Measurements from ENCODE around the gene C5orf34. TPM values are rescaled to one million over a fixed set of nuclear protein-coding genes. Genes with fewer than 3 reads are reported as not detected.

C5orf34 gene
- total RNA-seq, 1 experiment from 2014 or later = 9.4 TPM

GRCh38 chr5:43547532-43547931 lies 32.6 kb upstream of the C5orf34 start:
- Mint-ChIP-seq H3K4me3 (no peak overlapping the region), H3K9me3 (no peaks in the 10 kb centered on the region), H3K4me1 (no peaks in the 10 kb centered on the region), H3K27me3 (ENCODE audit: low read depth) (no peaks in the 10 kb centered on the region), H3K27ac (no peak overlapping the region), H3K36me3 (peaks cover 61% of the 10 kb centered on the region)
- ChIA-PET POLR2A (no interaction called here), CTCF (no interaction called here)
- DNase-seq (ENCODE audit: low spot score) = no peak
- ATAC-seq = no peak
- TF ChIP-seq, protein P1, sequence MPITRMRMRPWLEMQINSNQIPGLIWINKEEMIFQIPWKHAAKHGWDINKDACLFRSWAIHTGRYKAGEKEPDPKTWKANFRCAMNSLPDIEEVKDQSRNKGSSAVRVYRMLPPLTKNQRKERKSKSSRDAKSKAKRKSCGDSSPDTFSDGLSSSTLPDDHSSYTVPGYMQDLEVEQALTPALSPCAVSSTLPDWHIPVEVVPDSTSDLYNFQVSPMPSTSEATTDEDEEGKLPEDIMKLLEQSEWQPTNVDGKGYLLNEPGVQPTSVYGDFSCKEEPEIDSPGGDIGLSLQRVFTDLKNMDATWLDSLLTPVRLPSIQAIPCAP (CRISPR knock-in tag; IDR thresholded peaks at IDR 0.05) = no peak
- TF ChIP-seq, protein P2, sequence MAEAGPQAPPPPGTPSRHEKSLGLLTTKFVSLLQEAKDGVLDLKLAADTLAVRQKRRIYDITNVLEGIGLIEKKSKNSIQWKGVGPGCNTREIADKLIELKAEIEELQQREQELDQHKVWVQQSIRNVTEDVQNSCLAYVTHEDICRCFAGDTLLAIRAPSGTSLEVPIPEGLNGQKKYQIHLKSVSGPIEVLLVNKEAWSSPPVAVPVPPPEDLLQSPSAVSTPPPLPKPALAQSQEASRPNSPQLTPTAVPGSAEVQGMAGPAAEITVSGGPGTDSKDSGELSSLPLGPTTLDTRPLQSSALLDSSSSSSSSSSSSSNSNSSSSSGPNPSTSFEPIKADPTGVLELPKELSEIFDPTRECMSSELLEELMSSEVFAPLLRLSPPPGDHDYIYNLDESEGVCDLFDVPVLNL (CRISPR knock-in tag; IDR thresholded peaks at IDR 0.05; ENCODE audit: borderline replicate concordance, low read depth) = no peak
- no peak for TF ChIP-seq ZNF532 (CRISPR knock-in tag; IDR thresholded peaks at IDR 0.05; ENCODE audit: borderline replicate concordance)
- no peak for TF ChIP-seq STAT6 (CRISPR knock-in tag; conservative IDR thresholded peaks at IDR 0.05; ENCODE audit: low read depth)
- TF ChIP-seq, protein P3, sequence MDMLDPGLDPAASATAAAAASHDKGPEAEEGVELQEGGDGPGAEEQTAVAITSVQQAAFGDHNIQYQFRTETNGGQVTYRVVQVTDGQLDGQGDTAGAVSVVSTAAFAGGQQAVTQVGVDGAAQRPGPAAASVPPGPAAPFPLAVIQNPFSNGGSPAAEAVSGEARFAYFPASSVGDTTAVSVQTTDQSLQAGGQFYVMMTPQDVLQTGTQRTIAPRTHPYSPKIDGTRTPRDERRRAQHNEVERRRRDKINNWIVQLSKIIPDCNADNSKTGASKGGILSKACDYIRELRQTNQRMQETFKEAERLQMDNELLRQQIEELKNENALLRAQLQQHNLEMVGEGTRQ (CRISPR knock-in tag; IDR thresholded peaks at IDR 0.05) = no peak
- TF ChIP-seq ZNF232 (CRISPR knock-in tag; IDR thresholded peaks at IDR 0.05) = no peak
- TF ChIP-seq ARID4B (CRISPR knock-in tag; IDR thresholded peaks at IDR 0.05; ENCODE audit: borderline replicate concordance) = no peak
- TF ChIP-seq, protein P4, sequence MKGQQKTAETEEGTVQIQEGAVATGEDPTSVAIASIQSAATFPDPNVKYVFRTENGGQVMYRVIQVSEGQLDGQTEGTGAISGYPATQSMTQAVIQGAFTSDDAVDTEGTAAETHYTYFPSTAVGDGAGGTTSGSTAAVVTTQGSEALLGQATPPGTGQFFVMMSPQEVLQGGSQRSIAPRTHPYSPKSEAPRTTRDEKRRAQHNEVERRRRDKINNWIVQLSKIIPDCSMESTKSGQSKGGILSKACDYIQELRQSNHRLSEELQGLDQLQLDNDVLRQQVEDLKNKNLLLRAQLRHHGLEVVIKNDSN (CRISPR knock-in tag; IDR thresholded peaks at IDR 0.05) = no peak
- TF ChIP-seq, protein P5, sequence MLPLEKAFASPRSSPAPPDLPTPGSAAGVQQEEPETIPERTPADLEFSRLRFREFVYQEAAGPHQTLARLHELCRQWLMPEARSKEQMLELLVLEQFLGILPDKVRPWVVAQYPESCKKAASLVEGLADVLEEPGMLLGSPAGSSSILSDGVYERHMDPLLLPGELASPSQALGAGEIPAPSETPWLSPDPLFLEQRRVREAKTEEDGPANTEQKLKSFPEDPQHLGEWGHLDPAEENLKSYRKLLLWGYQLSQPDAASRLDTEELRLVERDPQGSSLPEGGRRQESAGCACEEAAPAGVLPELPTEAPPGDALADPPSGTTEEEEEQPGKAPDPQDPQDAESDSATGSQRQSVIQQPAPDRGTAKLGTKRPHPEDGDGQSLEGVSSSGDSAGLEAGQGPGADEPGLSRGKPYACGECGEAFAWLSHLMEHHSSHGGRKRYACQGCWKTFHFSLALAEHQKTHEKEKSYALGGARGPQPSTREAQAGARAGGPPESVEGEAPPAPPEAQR (CRISPR knock-in tag; IDR thresholded peaks at IDR 0.05) = no peak
- TF ChIP-seq ZNF219 (CRISPR knock-in tag; IDR thresholded peaks at IDR 0.05; ENCODE audit: borderline replicate concordance) = no peak
- TF ChIP-seq GRHL2 (CRISPR knock-in tag; IDR thresholded peaks at IDR 0.05; ENCODE audit: insufficient replicate concordance, severe bottlenecking) = no peak
- no peak for TF ChIP-seq SP1 (CRISPR knock-in tag; conservative IDR thresholded peaks at IDR 0.05)
- TF ChIP-seq, protein P6, sequence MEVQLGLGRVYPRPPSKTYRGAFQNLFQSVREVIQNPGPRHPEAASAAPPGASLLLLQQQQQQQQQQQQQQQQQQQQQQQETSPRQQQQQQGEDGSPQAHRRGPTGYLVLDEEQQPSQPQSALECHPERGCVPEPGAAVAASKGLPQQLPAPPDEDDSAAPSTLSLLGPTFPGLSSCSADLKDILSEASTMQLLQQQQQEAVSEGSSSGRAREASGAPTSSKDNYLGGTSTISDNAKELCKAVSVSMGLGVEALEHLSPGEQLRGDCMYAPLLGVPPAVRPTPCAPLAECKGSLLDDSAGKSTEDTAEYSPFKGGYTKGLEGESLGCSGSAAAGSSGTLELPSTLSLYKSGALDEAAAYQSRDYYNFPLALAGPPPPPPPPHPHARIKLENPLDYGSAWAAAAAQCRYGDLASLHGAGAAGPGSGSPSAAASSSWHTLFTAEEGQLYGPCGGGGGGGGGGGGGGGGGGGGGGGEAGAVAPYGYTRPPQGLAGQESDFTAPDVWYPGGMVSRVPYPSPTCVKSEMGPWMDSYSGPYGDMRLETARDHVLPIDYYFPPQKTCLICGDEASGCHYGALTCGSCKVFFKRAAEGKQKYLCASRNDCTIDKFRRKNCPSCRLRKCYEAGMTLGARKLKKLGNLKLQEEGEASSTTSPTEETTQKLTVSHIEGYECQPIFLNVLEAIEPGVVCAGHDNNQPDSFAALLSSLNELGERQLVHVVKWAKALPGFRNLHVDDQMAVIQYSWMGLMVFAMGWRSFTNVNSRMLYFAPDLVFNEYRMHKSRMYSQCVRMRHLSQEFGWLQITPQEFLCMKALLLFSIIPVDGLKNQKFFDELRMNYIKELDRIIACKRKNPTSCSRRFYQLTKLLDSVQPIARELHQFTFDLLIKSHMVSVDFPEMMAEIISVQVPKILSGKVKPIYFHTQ (CRISPR knock-in tag; IDR thresholded peaks at IDR 0.05) = no peak
- no peak for TF ChIP-seq E2F1 (CRISPR knock-in tag; IDR thresholded peaks at IDR 0.05)
- no peak for TF ChIP-seq GTF2I (CRISPR knock-in tag; conservative IDR thresholded peaks at IDR 0.05)
- TF ChIP-seq TCF7 (CRISPR knock-in tag; IDR thresholded peaks at IDR 0.05; ENCODE audit: low read depth) = no peak
